Activated CD8-positive, alpha-beta memory T cell treated with anti-CD3 and anti-CD28 coated beads, Interleukin-2, amount 50 U/mL, for 24 hours (primary cell): ENCODE results near the gene CDK10.
"Not testable (repeated sequence)": the region's sequence is repeated elsewhere in the genome, so short reads cannot be mapped to it uniquely, and the experiment has no call there.

Experiments
- DNase-seq: peaks from one replicate; pipeline ENCODE4 v3.0.0-alpha.2; 2020; ENCODE audit errors: extremely low read depth

CDK10 gene

DNA sequence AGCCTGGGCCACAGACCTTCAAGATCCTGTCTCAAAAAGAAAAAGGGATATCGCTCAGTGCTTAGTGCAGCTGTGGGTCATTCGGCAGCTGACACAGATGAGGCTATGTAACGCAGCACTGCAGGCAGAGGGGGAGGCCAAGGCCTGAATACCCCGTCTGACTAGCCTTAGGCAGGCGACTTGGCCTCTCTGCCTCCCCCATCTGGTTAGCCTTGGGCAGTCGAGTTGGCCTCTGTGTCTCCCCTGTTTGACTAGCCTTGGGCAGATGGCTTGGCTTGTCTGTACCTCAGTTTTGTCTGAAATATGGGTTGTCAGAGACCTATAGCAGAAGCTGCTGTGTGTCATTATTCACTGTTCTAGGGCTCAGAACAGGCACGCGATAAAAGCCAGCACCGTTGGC is 18.9 kb upstream of the CDK10 start:
- no peak for DNase-seq

DNA sequence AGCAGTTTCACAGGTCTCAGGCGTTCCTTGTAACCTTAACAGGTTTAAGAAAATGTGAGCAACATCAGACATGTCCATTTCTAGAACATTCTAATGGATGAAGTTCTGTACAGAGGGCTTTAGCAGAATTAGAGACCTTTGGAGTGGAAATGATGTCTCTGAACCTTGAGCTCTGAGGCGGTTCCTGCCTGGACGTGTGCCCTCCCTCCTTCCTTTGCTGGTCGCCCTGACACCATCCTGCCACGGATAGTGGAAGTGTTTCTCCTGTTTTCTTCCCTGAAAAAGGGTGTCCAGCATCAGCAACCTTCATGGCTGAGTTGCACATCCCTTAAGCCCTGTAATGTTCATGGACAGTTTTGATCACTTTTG is 17.7 kb upstream of the CDK10 start:
- no peak for DNase-seq

DNA sequence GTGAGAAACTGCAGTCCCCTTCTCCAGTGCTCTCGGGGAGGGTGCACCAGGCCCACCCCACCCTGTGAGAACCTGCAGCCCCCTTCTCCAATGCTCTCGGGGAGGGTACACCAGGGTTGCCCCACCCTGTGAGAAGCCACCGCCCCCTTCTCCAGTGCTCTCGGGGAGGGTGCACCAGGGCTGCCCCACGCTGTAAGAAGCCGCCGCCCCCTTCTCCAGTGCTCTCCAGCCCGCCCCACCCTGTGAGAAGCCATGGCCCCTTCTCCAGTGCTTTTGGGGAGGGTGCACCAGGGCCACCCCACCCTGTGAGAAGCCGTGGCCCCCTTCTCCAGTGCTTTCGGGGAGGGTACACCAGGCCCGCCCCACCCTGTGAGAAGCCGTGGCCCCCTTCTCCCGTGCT is 16.7 kb upstream of the CDK10 start:
- no peak for DNase-seq

DNA sequence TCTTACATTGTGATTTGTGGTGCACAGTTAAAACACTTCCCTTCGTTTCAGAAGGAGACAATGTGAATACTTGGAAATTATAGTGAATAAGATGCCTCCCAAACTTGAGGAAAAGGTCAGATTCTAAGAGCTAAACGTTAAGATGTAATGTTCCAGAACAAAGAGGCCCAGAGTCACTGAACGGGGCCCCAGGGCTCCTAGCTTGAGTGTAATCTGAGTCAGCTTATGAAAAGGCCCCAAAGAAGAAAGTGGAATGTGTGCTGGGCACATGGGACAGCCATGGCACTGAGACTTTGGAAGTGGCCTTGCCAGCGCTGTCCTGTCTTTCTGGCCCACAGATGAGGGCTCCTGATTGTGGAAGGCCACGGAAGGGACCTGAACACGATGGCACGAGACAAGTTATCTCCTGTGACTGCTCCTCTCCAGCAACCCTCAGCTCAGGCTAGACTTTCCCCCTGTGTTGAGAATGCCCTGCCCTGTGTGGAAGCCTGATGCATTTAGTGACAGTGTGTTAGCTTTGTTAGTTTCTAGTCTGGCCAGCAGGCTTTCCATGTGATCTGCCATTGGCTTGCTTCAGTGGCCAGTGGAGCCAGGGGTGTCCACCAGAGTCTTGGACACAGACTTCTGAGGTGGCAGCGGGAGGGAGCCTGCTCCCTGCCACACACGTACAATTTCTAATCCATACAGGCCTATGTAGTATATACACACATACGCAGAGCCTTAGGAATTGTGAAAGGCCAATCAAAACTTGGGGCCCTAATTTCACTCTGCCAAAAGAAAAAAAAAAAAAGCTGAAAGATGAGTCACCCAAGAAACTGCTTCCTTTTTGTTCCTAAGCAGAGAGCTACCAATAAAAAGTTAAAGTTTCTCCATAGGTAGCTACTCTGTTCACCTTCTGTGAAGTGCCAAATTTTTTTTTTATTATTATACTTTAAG is 15.7 kb upstream of the CDK10 start:
- no peak for DNase-seq

DNA sequence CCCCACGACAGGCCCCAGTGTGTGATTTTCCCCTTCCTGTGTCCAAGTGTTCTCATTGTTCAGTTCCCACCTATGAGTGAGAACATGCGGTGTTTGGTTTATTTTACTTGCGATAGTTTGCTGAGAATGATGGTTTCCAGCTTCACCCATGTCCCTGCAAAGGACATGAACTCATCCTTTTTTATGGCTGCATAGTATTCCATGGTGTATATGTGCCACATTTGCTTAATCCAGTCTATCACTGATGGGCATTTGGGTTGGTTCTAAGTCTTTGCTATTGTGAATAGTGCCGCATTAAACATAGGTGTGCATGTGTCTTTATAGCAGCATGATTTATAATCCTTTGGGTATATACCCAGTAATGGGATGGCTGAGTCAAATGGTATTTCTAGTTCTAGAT is 14.9 kb upstream of the CDK10 start:
- DNase-seq: not testable (repeated sequence)

DNA sequence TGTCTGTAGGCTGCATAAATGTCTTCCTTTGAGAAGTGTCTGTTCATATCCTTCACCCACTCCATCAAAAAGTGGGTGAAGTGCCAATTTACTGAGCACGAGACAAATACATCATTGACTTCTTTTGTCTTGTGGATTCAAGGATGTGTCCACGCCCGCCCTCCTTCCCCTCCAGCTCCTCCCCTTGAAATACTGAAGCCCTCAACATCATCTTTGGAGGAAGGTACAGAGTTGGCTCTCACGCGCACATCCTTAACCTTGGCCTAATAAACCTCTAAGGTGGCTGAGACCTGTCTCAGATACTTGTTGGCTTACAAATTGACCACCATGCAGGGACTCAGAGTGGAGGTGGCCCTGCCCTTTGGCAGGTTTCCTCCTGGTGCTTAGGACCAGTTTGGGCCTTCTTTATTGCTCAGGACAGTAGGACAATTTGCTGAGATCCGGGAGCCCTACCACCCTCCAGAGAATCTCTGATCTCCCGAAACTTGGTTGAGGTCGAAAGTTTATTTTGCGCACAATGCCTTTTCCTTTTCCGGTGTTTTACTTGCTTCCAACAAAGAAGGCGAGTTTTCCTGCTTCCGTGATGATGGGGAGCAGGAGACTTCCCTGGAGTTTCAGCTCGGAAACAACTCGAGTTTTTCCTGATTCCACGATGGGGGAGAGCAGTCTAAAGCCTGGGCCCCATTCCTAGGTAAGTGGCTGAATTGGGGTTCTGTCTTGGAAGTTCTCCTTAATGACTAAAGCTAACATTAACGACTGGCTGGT is 14.1 kb upstream of the CDK10 start:
- DNase-seq: no peak

DNA sequence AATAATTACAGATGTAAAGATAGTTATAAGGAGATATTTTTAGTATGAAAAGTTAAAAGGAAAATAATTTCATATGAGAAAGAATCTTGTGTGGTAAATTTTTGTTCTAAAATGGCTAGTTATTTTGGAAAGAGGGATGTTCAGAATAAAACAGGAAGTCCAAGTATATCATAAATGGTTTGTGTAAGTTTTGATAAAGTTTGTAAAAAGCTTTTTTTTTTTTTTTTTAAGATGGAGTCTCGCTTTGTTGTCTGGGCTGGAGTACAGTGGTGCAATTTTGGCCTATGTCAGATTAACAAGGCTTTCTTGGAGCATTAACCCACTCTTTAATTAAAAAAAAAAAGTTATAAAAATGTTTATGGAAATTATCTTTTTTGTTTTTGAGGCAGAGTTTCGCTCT is 8.2 kb upstream of the CDK10 start:
- no peak for DNase-seq

DNA sequence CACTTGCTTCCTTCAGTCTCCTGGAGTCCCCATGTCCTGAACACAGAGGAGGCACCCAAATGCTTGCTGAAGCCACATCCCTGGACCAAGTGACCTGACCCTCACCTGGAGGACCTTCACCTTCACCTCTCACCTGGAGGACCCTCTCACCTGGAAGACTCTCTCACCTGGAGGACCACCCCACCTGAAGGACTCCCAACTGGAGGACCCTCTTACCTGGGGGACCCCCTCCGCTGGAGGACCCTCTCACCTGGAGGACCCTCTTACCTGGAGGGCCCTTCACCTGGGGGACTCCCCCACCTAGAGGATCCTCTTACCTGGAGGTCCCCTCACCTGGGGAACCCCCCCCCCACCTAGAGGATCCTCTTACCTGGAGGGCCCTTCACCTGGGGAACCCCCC is 573 bp upstream of the CDK10 start:
- no peak for DNase-seq

DNA sequence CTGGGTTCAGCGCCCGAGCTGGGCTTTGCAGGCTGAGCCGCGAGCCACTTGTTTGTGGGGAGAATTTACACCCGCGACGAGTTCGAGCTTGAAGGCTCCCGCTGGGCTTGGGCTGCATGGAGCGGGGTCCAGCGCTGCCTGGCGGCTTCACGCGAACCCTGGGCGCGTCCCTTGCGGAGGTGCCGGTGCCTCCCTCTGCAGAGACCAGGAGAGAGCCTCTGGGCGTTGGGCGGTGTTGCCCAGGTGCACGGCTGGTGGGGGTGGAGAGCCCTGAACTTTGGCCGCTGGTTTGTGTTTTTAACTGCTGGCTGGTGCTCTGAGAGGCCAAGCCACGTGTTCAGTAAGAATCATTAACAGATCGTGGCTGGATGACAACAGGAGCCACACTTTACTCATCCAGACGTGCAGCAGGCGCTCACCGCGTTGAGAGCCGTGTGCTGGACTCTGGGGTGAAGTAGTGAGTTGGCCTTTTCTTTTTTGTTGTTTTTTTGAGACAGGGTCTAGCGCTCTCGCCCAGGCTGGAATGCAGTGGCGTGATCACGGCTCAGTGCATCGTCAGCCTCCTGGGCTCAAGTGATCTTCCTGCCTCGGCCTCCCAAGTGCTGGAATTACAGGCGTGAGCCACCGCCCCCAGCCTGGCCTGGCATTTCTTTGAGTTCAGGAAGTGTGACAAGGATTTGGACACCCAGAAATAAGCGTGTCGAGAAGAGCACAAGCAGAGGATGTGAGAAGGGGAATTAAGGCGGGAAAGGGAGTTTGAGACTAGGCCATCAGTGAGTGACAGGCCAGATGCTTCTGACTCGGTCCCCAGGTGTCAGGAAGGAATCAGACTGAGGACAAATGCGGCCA is 827 bp downstream of the CDK10 start:
- DNase-seq: no peak

DNA sequence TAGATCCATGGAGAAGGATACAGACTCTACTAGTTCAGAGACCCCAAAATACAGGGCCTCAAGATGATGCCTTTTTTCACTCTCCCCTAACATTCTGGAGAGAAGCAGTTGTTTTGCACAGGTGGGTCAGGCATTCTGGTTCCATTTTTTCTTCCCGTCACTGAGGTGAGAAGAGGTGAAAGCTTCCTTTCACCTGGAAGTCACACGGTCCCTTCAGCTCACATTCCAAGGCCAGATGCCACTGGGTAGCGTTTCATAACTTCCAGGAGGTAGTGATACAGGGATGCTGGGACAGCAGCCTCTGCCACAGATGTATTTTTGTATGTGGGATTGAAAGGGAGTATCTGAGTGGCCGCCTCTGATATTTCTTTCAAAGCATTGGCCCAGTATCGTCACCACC is 1.9 kb downstream of the CDK10 start:
- no peak for DNase-seq

DNA sequence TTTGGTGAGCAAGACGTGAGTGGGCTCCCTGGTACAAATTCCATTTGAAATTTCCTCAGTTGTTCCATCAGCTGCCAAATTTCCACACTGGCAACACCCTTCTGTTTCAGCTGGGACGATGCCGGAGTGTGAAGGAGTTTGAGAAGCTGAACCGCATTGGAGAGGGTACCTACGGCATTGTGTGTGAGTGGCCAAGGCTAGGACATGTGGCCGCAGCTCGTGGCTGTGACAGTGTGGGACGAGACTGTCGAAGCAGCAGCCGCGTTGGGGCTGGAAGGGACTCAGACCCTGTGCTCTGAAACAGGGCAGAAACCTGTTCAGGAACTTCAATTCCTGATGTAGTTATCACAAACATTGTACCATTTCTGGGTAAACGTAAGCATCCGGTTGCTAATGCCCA is 2.7 kb downstream of the CDK10 start:
- DNase-seq: no peak

DNA sequence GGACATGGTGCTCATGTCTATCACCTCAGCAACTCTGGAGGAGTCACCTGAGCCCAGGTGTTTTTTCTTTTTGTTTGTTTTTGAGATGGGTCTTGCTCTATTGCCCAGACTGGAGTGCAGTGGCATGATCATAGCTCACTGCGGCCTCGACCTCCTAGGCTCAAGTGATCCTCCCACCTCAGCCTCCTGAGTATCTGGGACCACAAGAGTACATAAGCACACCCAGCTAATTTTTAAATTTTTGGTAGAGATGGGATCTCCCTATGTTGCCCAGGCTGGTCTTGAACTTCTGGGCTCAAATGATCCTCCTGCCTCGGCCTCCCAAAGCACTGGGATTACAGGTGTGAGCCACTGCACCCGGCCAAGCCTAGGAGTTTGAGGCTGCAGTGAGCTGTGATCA is 3.1 kb downstream of the CDK10 start:
- DNase-seq: not testable (repeated sequence)

DNA sequence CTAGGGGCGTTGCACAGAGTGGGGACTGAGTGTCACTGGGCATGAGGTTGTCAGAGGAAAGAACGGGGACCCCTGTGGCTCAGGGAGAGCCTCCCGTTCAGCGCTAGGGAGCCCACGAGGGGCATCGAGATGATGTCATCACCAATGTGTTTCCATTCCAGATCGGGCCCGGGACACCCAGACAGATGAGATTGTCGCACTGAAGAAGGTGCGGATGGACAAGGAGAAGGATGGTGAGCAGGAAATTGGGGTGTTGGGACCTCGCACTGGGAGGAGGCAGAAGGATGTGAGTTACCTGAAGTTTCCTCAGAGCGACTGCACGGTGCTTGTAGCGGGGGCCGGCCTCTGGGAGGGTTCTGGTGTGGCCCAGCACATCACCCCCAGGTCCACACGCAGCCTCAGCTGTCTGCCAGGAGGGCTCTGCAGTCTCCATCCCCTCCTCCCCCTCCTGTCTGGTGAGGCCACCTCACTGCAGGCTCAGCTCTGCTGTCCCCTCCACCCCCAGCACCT is 4.0 kb downstream of the CDK10 start:
- no peak for DNase-seq

DNA sequence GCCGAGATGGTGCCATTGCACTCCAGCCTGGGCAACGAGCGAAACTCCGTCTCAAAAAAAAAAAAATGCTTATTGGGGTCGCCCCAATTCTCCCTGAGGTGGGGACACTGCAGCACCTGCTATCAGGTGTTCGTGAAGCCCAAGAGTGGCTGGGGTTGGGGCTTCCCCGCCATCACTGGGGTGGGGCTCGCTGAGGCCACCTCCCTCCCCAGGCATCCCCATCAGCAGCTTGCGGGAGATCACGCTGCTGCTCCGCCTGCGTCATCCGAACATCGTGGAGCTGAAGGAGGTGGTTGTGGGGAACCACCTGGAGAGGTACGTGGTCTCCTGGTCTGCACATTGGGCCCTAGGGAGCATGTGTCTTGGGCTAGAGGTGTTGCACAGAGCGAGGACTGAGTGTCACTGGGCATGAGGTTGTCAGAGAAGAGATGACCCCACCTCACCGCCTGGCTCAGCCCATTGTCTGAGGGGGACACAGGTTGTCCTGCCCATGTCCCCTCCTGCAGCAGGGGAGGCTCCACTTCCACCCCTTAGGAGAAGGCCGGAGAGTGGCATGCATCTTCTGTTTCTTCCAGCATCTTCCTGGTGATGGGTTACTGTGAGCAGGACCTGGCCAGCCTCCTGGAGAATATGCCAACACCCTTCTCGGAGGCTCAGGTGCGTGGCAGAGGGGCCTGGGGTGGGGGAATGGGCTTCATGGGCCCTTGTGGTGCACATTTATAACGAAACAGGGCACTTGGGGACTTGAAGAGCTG is 4.9 kb downstream of the CDK10 start:
- DNase-seq: no peak

DNA sequence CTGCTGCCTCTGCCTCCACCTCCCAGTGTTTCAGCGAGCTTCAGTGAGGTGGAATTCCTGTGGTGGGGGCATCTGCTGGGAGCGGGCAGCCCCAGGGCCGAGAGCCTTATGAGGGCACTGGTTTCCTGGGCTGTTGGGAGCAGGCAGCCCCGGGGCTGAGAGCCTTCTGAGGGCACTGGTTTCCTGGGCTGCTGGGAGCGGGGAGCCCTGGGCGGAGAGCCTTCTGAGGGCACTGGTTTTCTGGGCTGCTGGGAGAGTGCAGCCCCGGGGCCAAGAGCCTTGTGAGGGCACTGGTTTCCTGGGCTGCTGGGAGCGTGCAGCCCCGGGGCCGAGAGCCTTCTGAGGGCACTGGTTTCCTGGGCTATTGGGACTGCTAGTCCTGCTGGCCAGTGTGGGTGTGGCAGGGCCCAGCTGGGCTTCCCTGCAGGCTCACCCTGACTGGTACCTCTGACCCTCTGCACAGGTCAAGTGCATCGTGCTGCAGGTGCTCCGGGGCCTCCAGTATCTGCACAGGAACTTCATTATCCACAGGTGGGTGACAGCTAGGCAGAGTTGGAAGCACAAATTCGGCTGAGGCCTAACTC is 5.6 kb downstream of the CDK10 start:
- DNase-seq: no peak

DNA sequence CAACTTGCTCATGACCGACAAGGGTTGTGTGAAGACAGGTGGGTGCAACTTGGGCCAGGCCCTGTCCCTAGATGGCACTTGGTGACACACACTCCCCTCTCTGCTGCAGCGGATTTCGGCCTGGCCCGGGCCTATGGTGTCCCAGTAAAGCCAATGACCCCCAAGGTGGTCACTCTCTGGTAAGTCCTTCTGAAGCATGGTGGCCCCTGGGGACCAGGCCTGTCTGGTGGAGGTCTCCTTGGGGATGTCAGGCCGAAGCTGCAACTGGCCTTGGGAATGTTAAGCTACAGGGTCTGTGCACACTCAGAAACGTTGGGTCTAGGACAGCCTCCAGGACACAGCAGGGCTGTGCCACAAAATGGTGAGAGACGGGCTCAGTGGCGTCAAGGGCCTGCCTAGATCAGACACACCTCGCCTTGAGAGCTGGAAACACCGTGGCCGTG is 6.8 kb downstream of the CDK10 start:
- DNase-seq: no peak

DNA sequence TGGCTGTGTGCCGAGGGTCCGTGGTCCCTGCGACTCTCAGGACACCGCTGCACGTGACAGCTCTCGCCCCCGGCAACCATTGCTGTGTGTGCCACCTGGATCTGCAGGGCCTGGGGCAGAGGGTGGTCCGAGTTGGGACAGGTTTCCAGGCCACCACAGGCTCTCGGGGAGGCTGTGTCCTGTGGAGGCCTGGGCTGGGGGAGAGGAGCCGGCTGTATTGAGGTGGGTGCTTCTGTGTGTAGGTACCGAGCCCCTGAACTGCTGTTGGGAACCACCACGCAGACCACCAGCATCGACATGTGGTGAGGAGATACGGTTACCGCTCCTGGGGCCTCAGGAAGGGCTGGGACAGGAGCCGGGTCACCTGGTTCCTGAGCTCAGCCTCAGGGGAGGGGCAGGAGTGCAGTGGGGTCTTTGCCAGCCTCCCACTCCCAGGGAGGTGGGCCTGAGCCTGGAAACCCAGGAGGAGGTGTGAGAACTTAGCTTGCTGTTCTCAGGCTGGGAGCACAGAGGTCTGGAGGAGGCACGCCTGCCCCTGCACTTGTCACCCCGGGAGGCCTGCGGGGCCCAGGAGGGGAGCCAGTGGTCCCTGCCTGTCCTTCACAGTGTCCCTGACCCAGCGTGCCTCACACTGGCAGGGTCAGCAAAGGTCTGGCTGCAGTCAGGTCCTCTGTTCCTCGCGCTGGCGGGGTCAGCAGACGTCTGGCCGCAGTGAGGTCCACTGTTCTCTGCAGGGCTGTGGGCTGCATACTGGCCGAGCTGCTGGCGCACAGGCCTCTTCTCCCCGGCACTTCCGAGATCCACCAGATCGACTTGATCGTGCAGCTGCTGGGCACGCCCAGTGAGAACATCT is 7.7 kb downstream of the CDK10 start:
- no peak for DNase-seq

DNA sequence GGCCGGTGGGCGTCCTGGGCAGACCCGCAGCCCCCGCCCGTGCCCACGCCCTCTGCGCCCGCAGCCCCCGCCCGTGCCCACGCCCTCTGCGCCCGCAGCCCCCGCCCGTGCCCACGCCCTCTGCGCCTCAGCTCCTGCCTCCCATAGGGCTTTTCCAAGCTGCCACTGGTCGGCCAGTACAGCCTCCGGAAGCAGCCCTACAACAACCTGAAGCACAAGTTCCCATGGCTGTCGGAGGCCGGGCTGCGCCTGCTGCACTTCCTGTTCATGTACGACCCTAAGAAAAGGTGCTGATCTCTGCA is 8.2 kb downstream of the CDK10 start:
- not testable (repeated sequence) for DNase-seq

DNA sequence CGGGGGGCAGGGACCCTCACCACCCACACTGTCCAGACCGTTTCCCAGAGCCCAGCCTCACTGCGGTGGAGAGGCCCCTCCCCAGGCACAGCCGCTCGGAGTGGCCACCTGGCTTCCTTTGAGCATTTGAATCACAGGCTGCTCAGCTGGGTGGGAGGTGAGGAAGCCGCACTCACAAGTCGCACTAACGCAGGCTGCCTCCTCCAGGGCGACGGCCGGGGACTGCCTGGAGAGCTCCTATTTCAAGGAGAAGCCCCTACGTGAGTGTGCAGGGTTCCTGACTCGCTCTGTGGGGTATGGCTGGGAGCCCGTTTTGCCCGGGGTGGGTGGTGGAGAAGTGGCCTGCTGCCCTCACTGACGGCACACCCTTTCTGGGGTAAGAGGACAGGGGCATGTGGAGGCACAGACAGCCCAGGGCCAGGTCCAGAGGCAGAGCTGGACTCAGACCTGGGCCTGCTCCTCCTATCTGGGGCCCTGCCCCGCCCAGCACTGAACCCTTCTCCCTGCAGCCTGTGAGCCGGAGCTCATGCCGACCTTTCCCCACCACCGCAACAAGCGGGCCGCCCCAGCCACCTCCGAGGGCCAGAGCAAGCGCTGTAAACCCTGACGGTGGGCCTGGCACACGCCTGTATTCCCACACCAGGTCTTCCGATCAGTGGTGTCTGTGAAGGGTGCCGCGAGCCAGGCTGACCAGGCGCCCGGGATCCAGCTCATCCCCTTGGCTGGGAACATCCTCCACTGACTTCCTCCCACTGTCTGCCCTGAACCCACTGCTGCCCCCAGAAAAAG is 8.8 kb downstream of the CDK10 start:
- no peak for DNase-seq
